ENCODE data around the gene MESP2.

MESP2 gene

GRCh38 chr15:89776274-89777072 lies at the start of gene MESP2:
TSS of gene MESP2 (plus strand) at chr15:89776332. CDS start at chr15:89776358, 26 bp downstream.
- peak; percentile 71 for DNase-seq

- peak; percentile 23 for DNase-seq
Observed at GRCh38 chr15:89728254-89728653, 47.9 kb upstream of the MESP2 start.

GRCh38 chr15:89731275-89731674 lies 44.9 kb upstream of the MESP2 start:
- no peak for DNase-seq

- DNase-seq: no peak
Observed at GRCh38 chr15:89732451-89733172, 43.5 kb upstream of the MESP2 start.

GRCh38 chr15:89735773-89736172 lies 40.4 kb upstream of the MESP2 start:
- DNase-seq: no peak

GRCh38 chr15:89740137-89740536 lies 36.0 kb upstream of the MESP2 start:
- peak; percentile 64 for DNase-seq

GRCh38 chr15:89743011-89743410 lies 33.1 kb upstream of the MESP2 start:
- DNase-seq: no peak

- no peak for DNase-seq
Observed at GRCh38 chr15:89743594-89743993, 32.5 kb upstream of the MESP2 start.

- DNase-seq: no peak
Observed at GRCh38 chr15:89745131-89745530, 31.0 kb upstream of the MESP2 start.

- no peak for DNase-seq
Observed at GRCh38 chr15:89745768-89746167, 30.4 kb upstream of the MESP2 start.

GRCh38 chr15:89746386-89746780 lies 29.7 kb upstream of the MESP2 start:
- DNase-seq: no peak

GRCh38 chr15:89747708-89748682 lies 28.1 kb upstream of the MESP2 start:
- DNase-seq: no peak

GRCh38 chr15:89749054-89749453 lies 27.1 kb upstream of the MESP2 start:
- no peak for DNase-seq

GRCh38 chr15:89749526-89749925 lies 26.6 kb upstream of the MESP2 start:
- DNase-seq: no peak

GRCh38 chr15:89749951-89750559 lies 26.1 kb upstream of the MESP2 start:
- DNase-seq: no peak

- peak; percentile 88 for DNase-seq
Observed at GRCh38 chr15:89750560-89751542, 25.3 kb upstream of the MESP2 start, which contains the start of gene MESP1. TSS of gene MESP1 (minus strand) at chr15:89751249. CDS start at chr15:89751231, 18 bp downstream.

GRCh38 chr15:89751748-89752147 lies 24.4 kb upstream of the MESP2 start:
- DNase-seq: no peak

GRCh38 chr15:89753855-89754254 lies 22.3 kb upstream of the MESP2 start:
- DNase-seq: no peak

GRCh38 chr15:89754361-89755154 lies 21.6 kb upstream of the MESP2 start:
- DNase-seq: no peak

GRCh38 chr15:89755701-89756100 lies 20.4 kb upstream of the MESP2 start:
- no peak for DNase-seq
